NOMO-1 treated with DMSO at 0.1 percent for 48 hours (cell line): ENCODE results near the gene THSD4.

ENCODE experiments used
- DNase-seq: peaks from one replicate; lab custom pipeline; 2025; ENCODE audit not compliant: unreplicated experiment; lab: John Stamatoyannopoulos, UW

THSD4 gene

GRCh38 chr15:71444866-71445590, 329.8 kb downstream of the THSD4 start:
- no peak for DNase-seq

DNA sequence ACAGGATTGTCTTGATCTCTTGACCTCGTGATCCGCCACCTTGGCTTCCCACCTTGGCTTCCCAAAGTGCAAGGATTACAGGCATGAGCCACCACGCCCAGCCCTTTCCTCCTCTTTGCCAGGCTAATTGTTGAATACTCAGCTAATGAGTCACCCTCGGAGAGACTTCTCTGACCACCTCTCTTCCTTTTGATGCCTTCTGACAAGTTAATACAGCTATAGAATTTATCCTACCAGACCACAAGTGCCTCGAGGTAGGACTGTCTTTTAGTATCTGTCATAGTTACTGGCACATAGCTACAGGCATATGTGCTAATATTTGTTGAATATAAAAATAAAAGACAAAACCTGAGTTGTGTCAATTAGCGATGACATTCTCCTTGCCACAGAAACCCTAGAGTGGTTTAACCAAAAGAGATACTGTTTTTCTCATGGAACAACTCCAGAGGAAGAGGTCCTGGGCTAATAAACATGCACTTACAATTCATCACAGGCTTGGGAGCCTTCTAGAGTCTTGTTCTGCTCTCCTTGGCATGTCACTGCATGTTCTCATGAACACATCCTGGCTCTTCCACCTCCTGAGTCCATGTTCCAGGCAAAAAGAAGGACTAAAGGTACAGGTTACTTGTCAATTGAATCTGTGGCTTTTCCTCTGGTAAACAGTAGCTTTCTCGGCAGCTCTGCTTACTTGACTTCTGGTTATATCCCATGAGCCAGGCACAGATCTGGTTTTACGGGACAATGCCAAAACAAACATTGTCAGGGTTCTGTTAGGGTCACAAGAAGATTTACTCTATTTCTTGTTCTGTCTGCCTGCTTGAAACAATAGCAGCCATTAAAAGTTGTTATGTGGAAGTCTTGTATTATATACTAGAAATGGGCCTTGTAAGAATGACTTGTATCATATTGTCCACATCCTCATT, 332.3 kb downstream of the THSD4 start:
- no peak for DNase-seq

DNA sequence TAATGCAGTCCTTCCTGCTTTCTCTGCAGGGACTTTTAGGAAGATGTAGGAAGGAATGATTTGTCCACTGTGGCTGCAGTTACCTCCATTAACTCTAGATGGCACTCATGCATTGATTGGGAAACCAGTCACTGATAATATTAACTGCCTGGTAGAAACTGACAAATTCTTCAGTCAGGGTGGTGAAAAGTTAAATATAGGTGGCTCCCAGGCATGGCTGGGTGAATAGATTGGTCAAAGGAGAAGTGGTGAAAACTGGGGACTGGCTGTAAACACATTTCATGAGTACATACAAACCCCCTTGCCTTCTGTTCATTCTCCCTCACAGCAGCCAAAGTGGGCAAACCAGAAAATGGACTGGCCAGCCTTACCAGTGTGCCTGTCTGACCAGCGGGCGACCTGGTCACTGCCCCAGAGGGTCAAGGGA, 333.4 kb downstream of the THSD4 start:
- DNase-seq: no peak

GRCh38 chr15:71449363-71449762, 334.1 kb downstream of the THSD4 start:
- DNase-seq: no peak

- no peak for DNase-seq
Measured at GRCh38 chr15:71449956-71450355, 334.7 kb downstream of the THSD4 start.

DNA sequence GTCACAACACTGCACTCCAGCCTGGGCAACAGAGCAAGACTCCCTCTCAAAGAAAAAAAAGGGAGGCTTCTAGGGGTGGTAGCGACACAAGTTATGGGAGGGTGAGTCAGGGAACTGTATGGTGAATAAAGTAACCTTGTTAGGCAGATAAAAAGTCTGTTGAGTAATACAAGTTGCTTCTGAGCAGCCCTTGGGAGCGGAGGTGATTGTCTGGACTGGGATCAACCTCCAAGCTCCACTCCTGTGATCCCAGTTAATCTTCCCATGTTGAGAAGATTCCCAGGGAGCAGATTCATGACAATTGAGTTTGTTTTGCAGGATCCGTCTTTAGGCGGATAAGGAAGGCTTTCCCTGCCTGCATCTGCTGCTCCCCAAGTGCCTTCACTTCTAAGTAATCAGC, 335.9 kb downstream of the THSD4 start:
- DNase-seq: no peak

DNA sequence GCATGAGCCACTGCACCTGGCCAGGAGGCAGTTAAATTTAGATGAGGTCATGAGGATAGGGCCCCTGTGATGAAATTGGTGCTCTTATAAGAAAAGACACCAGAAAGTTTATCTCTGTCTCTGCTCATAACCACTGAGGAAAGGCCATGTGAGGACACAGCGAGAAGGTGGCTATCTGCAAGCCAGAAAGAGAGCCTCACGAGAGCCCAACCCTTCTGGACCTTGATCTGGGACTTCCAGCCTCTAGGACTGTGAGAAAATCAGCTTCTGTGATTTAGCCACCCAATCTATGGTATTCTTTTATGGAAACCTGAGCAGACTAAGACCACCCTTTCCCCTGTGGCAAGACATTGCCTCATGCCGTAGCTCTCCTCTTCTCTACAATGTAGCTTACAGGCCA, 337.6 kb downstream of the THSD4 start:
- DNase-seq: no peak

- no peak for DNase-seq
Measured at GRCh38 chr15:71454462-71454996, 339.3 kb downstream of the THSD4 start.

DNA sequence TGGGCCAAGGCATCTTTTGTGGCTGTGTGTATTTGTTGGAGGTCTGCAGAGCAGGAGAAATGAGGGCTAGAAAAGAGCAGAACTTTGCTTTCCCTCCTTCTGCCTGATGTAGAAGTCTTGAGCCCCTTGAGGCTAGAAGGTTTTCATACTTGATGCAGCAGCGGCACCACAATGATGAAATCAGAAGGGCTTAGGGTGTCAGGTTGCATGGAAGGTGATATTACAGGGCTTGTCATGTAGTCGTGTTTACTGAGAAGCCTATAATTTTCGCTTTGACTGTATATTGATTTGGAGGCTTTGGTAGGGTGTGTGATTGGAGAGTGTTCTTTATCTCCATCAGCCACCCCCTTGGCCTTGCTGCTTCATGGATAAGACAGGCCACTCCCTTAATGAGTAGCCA, 339.8 kb downstream of the THSD4 start:
- no peak for DNase-seq

DNA sequence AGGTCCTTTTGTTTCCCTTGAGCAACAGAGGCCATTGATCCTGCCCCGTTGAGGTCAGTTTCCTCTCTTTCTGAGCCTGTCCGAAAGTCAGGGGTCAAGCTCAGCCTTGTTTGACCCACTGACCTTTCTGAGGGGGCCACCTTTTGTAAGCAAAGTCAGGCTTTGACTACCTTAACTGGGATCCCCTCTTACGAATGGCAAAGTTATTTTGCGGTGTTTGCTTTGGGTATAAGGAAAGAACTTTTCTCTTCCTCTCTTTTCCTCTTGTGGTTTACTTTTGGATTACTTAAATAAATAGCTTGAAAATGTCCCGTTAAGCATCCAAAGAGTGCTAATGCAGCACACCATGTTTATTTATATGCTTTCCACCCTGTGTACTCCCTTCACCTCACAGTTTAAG, 340.6 kb downstream of the THSD4 start:
- DNase-seq: no peak

DNA sequence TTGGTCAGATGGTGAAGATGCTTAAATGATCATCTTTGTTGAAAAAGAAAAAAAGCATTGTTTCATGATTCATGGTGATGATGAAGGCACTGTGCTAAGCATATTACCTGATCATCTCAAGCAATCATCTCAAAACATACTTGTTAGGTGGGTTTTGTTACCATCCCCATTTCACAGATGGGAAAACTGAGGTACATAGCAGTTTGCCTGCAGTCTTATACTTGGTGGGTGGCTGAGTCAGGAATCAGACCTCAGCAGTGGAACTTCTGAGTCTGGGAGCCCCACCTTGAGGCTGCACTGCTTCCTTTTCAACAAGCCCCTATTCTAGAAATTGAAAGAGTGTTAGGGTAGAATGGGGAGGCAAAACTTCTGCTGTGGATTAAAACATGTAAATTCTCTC, 341.1 kb downstream of the THSD4 start:
- DNase-seq: no peak

- no peak for DNase-seq
Measured at GRCh38 chr15:71456811-71457210, 341.5 kb downstream of the THSD4 start.

DNA sequence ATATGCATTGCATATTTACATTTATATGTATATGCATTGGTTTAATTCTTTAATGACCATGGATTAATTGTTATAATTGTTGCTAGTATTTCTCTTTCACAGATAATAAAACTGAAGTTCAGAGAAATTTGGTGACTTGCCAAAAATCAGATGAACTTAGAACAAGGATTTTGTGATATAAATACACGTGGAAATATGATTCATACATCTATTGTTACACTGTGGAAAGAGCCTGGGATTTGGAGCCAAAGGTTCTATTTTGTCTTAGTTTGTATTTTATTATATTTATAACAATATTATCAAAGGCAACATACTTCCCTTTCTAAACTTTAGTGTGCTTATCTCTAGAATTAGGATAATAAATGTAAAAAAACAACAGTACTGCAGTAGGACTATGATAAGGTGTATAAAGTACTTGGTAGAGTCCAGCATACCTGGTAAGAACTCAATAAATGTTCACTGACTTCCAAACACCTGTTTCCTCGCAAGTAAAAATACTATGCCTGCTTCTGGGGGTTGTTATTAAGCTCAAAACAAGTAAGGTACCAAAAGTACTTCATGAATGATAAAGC, 342.9 kb downstream of the THSD4 start:
- no peak for DNase-seq

GRCh38 chr15:71461748-71462147, 346.5 kb downstream of the THSD4 start:
- DNase-seq: no peak

DNA sequence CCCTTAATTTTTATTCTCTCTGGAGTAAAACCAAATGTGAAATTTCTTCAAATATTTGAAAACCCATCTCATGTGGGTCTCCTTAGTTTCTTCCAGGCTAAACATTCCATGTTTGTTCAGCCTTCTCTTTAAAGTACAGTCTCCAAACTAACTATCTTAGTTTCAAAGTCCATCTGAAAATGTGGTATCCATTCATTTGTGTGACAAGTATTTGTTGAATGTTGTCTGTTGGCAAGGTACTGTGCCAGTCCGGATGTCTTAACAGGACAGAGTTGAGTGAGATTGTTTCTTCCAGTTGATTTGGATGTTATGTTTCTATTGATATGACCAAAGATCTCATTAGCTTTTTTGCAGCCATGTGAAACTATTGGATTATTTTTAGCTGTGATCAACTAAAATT, 347.4 kb downstream of the THSD4 start:
- no peak for DNase-seq

DNA sequence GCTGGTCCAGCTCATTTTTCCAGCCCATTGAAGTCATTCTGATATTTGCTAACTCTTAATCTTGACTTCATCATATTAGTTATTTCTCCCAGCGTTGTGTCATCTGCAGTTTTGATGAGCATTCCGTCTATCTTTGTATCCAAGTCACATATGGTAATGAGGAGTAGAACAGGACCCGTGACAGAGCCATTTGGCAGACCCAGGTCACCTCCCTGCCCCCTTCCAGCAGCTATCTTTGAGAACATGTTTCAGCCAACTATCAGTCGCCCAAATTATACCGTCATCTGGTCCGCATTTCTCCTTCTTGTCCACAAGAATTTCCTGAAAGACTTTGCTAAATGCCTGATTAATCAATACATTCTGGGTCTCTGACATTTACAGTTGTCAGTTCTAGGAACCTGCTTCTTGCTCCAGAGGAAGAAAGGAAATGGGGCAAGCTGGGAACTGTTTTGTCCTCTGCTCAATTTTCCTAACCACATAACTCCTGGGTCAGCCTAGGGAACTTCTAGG, 347.9 kb downstream of the THSD4 start:
- DNase-seq: no peak

- no peak for DNase-seq
Measured at GRCh38 chr15:71465131-71465955, 350.1 kb downstream of the THSD4 start.

DNA sequence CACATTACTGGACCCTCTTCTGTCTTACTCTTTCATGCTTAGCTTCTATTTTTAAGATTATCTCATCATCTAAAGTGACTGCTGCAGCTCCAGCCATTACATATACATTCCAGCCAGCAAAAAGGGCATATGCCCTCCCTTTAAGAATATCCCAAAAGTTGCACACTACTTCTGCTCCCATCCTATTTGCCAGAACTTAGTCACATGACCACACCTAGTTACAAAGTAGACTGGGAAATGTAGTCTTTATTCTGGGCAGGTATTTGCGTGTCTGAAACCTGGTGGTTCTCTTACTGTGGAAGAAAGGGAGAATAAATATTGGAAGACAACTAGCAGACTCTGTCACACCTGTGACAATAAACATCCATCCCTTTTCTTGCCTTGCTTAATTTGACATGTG, 353.4 kb downstream of the THSD4 start:
- no peak for DNase-seq

DNA sequence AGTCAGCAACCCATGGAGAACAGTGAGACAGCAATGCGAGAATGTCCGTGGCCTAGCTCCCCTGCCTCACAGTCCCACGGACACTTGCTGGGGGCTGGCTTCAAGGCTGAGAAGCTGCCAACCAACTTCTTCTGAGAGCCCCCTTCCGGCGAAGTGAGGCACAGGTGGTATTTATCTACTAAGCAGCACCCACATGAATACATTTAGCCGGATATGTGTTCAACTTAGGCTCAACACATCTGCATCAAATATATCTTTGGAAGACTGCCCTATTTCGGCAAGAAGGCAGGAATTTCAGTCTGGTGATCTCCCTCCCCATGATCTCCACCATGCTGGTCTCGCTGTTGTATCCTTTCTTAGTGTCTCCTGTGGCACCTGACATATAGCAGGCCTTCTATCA, 354.1 kb downstream of the THSD4 start:
- DNase-seq: no peak

- no peak for DNase-seq
Measured at GRCh38 chr15:71471347-71471746, 356.1 kb downstream of the THSD4 start.

GRCh38 chr15:71472566-71472965, 357.3 kb downstream of the THSD4 start:
- DNase-seq: no peak
